ENCODE measurements around the gene PPFIA1. TPM values are rescaled to one million over a fixed set of nuclear protein-coding genes. Genes with fewer than 3 reads are reported as not detected.

Gene PPFIA1
- total RNA-seq, 1 donor from 2014 or later = 52.3 TPM

DNA sequence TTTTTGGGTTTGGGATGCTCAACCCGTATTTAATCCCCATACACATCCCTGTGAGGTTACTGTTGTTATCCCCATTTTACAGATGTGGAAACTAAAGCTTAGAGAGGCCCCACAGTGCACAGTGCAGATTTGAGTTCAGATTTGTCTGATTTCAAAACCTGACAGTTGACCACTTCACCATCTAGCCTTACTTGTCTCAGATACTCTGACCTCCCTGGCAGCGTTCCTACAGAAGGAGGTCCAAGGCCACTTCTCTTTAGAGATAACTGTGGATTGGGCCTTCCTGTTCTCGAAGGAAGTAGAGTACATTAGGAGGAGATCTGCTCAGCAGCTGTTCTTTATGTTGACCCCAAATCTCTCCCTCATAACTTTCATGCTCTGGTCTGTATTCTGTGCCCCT, 81.2 kb downstream of the PPFIA1 start:
- Mint-ChIP-seq H3K27ac (ENCODE audit: unreplicated experiment) (no peak overlapping the region), H3K27me3 (ENCODE audit: unreplicated experiment) (no peaks in the 10 kb centered on the region), H3K4me3 (ENCODE audit: unreplicated experiment) (no peak overlapping the region), H3K9me3 (ENCODE audit: unreplicated experiment) (no peaks in the 10 kb centered on the region), H3K36me3 (ENCODE audit: low read depth, unreplicated experiment) (peaks cover 17% of the 10 kb centered on the region), H3K4me1 (ENCODE audit: unreplicated experiment) (peaks cover 3% of the 10 kb centered on the region)
- no peak for DNase-seq (ENCODE audit: low spot score)
- TF ChIP-seq, protein P1, sequence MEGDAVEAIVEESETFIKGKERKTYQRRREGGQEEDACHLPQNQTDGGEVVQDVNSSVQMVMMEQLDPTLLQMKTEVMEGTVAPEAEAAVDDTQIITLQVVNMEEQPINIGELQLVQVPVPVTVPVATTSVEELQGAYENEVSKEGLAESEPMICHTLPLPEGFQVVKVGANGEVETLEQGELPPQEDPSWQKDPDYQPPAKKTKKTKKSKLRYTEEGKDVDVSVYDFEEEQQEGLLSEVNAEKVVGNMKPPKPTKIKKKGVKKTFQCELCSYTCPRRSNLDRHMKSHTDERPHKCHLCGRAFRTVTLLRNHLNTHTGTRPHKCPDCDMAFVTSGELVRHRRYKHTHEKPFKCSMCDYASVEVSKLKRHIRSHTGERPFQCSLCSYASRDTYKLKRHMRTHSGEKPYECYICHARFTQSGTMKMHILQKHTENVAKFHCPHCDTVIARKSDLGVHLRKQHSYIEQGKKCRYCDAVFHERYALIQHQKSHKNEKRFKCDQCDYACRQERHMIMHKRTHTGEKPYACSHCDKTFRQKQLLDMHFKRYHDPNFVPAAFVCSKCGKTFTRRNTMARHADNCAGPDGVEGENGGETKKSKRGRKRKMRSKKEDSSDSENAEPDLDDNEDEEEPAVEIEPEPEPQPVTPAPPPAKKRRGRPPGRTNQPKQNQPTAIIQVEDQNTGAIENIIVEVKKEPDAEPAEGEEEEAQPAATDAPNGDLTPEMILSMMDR (IDR thresholded peaks at IDR 0.05; ENCODE audit: unreplicated experiment) = no peak

- Mint-ChIP-seq H3K9me3 (ENCODE audit: unreplicated experiment) (no peaks in the 10 kb centered on the region), H3K27me3 (ENCODE audit: unreplicated experiment) (no peaks in the 10 kb centered on the region), H3K4me3 (ENCODE audit: unreplicated experiment) (no peak overlapping the region), H3K36me3 (ENCODE audit: low read depth, unreplicated experiment) (peaks cover 19% of the 10 kb centered on the region), H3K4me1 (ENCODE audit: unreplicated experiment) (peaks cover 3% of the 10 kb centered on the region), H3K27ac (ENCODE audit: unreplicated experiment) (no peak overlapping the region)
- TF ChIP-seq, protein P1 (IDR thresholded peaks at IDR 0.05; ENCODE audit: unreplicated experiment) = no peak
- no peak for DNase-seq (ENCODE audit: low spot score)
These were observed 81.6 kb downstream of the PPFIA1 start for GRCh38 chr11:70352100-70352499.

DNA sequence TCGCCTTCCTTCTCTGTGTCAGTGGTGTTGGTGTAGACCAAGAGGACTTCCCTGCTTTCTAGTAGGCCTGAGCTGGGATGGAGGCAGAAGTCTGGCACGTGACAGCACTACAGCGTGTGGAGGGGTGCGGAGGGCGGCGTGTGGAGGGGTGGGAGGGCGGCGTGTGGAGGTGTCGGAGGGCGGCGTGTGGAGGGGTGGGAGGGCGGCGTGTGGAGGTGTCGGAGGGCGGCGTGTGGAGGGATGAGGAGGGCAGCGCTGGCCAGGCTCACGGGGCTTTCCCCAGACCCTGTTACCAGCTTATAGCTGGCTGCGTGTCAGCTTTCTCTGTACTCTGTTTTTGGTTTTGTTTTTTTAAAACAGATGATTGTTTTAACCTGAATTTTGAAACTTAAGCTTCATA, 82.1 kb downstream of the PPFIA1 start:
- TF ChIP-seq, protein P1 (IDR thresholded peaks at IDR 0.05; ENCODE audit: unreplicated experiment) = no peak
- Mint-ChIP-seq H3K36me3 (ENCODE audit: low read depth, unreplicated experiment) (peaks cover 19% of the 10 kb centered on the region), H3K27me3 (ENCODE audit: unreplicated experiment) (no peaks in the 10 kb centered on the region), H3K4me1 (ENCODE audit: unreplicated experiment) (peaks cover 3% of the 10 kb centered on the region), H3K27ac (ENCODE audit: unreplicated experiment) (no peak overlapping the region), H3K4me3 (ENCODE audit: unreplicated experiment) (no peak overlapping the region), H3K9me3 (ENCODE audit: unreplicated experiment) (no peaks in the 10 kb centered on the region)
- no peak for DNase-seq (ENCODE audit: low spot score)

DNA sequence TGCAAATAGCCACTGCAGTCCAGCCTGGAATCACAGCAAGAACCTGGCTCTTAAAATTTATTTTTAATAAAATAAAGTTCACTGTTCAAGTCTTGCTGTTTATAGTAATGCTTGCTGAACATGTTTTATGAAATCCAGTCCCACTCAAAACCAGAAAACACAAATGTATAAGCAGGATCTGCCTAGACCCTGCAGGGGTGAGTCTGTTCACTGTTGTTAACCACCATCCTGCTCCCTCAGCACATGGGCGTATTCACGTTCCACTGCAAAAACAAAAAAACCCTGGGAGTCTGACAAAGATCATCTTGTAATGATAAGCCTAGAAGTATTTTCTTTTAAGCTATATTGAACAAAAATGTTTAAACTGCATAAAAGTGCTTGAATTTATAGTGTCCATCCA, 82.8 kb downstream of the PPFIA1 start:
- no peaks in the 10 kb centered on the region for H3K9me3 Mint-ChIP-seq (ENCODE audit: unreplicated experiment)
- no peak overlapping the region for H3K4me3 Mint-ChIP-seq (ENCODE audit: unreplicated experiment)
- H3K36me3 Mint-ChIP-seq (ENCODE audit: low read depth, unreplicated experiment) = peaks cover 19% of the 10 kb centered on the region
- H3K27ac Mint-ChIP-seq (ENCODE audit: unreplicated experiment) = no peak overlapping the region
- peaks cover 3% of the 10 kb centered on the region for H3K4me1 Mint-ChIP-seq (ENCODE audit: unreplicated experiment)
- TF ChIP-seq, protein P1 (IDR thresholded peaks at IDR 0.05; ENCODE audit: unreplicated experiment) = no peak
- no peak for DNase-seq (ENCODE audit: low spot score)
- no peaks in the 10 kb centered on the region for H3K27me3 Mint-ChIP-seq (ENCODE audit: unreplicated experiment)

DNA sequence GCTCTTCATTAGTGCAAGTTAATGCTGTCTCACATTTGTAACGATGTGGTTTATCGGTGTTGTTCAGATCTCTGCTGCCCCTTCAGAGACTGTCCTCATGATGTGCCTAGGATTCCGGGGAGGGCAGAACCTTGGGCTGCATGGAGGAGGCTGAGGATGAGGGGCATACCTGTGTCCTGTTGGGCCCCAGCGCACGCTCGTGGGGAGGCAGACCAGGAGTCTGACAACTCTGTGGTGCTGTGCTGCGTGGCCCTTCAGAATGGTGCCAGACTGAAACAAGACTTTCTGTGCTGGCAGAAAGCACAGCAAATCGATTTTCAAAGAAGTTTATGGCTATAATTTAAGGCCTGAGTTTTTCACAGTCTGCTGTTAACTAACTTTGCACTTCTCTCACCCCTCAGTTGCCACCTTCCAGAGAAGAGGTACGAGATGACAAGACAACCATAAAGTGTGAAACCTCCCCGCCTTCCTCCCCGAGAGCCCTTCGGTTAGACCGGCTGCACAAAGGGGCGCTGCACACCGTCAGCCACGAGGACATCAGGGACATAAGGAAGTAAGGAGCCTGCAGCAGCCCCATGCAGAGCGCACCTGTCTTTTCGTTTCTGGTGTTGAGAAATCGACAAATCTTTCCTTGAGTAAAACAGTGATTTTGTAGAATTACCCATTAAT, 83.5 kb downstream of the PPFIA1 start:
- TF ChIP-seq, protein P1 (IDR thresholded peaks at IDR 0.05; ENCODE audit: unreplicated experiment) = no peak
- peak overlapping the region; percentile 57 for H3K4me3 Mint-ChIP-seq (ENCODE audit: unreplicated experiment)
- no peak for DNase-seq (ENCODE audit: low spot score)
- H3K27ac Mint-ChIP-seq (ENCODE audit: unreplicated experiment) = no peak overlapping the region
- peaks cover 23% of the 10 kb centered on the region for H3K36me3 Mint-ChIP-seq (ENCODE audit: low read depth, unreplicated experiment)
- peaks cover 3% of the 10 kb centered on the region for H3K4me1 Mint-ChIP-seq (ENCODE audit: unreplicated experiment)
- H3K9me3 Mint-ChIP-seq (ENCODE audit: unreplicated experiment) = no peaks in the 10 kb centered on the region
- no peaks in the 10 kb centered on the region for H3K27me3 Mint-ChIP-seq (ENCODE audit: unreplicated experiment)

Data from endothelial cell (in vitro differentiated cells).